ENCODE results near the gene RELA.

- no peak for TF ChIP-seq CTCF (conservative IDR thresholded peaks at IDR 0.05)
- no peak for TF ChIP-seq ZFX (IDR thresholded peaks at IDR 0.05)
Measured at GRCh38 chr11:65651339-65651588, 11.5 kb downstream of the RELA start.

All from C4-2B (cell line).